Measurements from ENCODE around the gene LMBR1. TPM values are rescaled to one million over a fixed set of nuclear protein-coding genes. Genes with fewer than 3 reads are reported as not detected.
"Not testable (repeated sequence)": the region's sequence is repeated elsewhere in the genome, so short reads cannot be mapped to it uniquely, and the experiment has no call there.

LMBR1 gene
- total RNA-seq, 1 experiment from 2014 or later, result 105 TPM

GRCh38 chr7:156920076-156920475 is 27.1 kb upstream of the LMBR1 start:
- Mint-ChIP-seq H3K36me3 (ENCODE audit: insufficient read depth, unreplicated experiment) (no peaks in the 10 kb centered on the region), H3K27ac (ENCODE audit: low read depth, unreplicated experiment) (no peak overlapping the region), H3K27me3 (ENCODE audit: insufficient read depth, unreplicated experiment) (no peaks in the 10 kb centered on the region), H3K4me1 (ENCODE audit: insufficient read depth, unreplicated experiment) (no peaks in the 10 kb centered on the region), H3K9me3 (ENCODE audit: unreplicated experiment) (no peaks in the 10 kb centered on the region), H3K4me3 (ENCODE audit: unreplicated experiment) (no peak overlapping the region)
- ChIA-PET POLR2A (no interaction called here), CTCF (interaction anchor here (0.7 kb wide), 1 partner anchor 1812 kb away, joined by 3 read pairs; no protein-coding TSS in a partner anchor)
- TF ChIP-seq CTCF (IDR thresholded peaks at IDR 0.05; ENCODE audit: unreplicated experiment), result no peak
- intact Hi-C loops (cut with micrococcal nuclease), result no loop called here
- BruUV-seq (replicated peaks), result no TSS peak
- DNase-seq (ENCODE audit: unreplicated experiment), result no peak

- no peaks in the 10 kb centered on the region for H3K9me3 Mint-ChIP-seq (ENCODE audit: unreplicated experiment)
- no peak for DNase-seq (ENCODE audit: unreplicated experiment)
- no peak for TF ChIP-seq CTCF (IDR thresholded peaks at IDR 0.05; ENCODE audit: unreplicated experiment)
- no peaks in the 10 kb centered on the region for H3K36me3 Mint-ChIP-seq (ENCODE audit: insufficient read depth, unreplicated experiment)
- no peaks in the 10 kb centered on the region for H3K27me3 Mint-ChIP-seq (ENCODE audit: insufficient read depth, unreplicated experiment)
- H3K27ac Mint-ChIP-seq (ENCODE audit: low read depth, unreplicated experiment), result no peak overlapping the region
- POLR2A ChIA-PET, result no interaction called here
- BruUV-seq (replicated peaks), result no TSS peak
- no peaks in the 10 kb centered on the region for H3K4me1 Mint-ChIP-seq (ENCODE audit: insufficient read depth, unreplicated experiment)
- intact Hi-C loops (cut with micrococcal nuclease), result no loop called here
- no peak overlapping the region for H3K4me3 Mint-ChIP-seq (ENCODE audit: unreplicated experiment)
- CTCF ChIA-PET, result interaction anchor here (0.7 kb wide), 1 partner anchor 1812 kb away, joined by 3 read pairs; no protein-coding TSS in a partner anchor
These were observed 26.2 kb upstream of the LMBR1 start for GRCh38 chr7:156919132-156919713.

GRCh38 chr7:156918635-156919034 is 25.7 kb upstream of the LMBR1 start:
- TF ChIP-seq CTCF (IDR thresholded peaks at IDR 0.05; ENCODE audit: unreplicated experiment), result no peak
- Mint-ChIP-seq H3K27me3 (ENCODE audit: insufficient read depth, unreplicated experiment) (no peaks in the 10 kb centered on the region), H3K27ac (ENCODE audit: low read depth, unreplicated experiment) (no peak overlapping the region), H3K36me3 (ENCODE audit: insufficient read depth, unreplicated experiment) (no peaks in the 10 kb centered on the region), H3K4me3 (ENCODE audit: unreplicated experiment) (no peak overlapping the region), H3K4me1 (ENCODE audit: insufficient read depth, unreplicated experiment) (no peaks in the 10 kb centered on the region), H3K9me3 (ENCODE audit: unreplicated experiment) (no peaks in the 10 kb centered on the region)
- no TSS peak for BruUV-seq (replicated peaks)
- CTCF ChIA-PET, result no interaction called here
- DNase-seq (ENCODE audit: unreplicated experiment), result no peak
- intact Hi-C loops (cut with micrococcal nuclease), result no loop called here
- POLR2A ChIA-PET, result no interaction called here

- DNase-seq (ENCODE audit: unreplicated experiment); BruUV-seq (replicated peaks); H3K9me3 Mint-ChIP-seq (ENCODE audit: unreplicated experiment); H3K27ac Mint-ChIP-seq (ENCODE audit: low read depth, unreplicated experiment); POLR2A ChIA-PET; intact Hi-C loops (cut with micrococcal nuclease); H3K4me3 Mint-ChIP-seq (ENCODE audit: unreplicated experiment); CTCF ChIA-PET; H3K27me3 Mint-ChIP-seq (ENCODE audit: insufficient read depth, unreplicated experiment); H3K36me3 Mint-ChIP-seq (ENCODE audit: insufficient read depth, unreplicated experiment): not testable (repeated sequence)
- peaks cover 13% of the 10 kb centered on the region for H3K4me1 Mint-ChIP-seq (ENCODE audit: insufficient read depth, unreplicated experiment)
These were observed 16.7 kb upstream of the LMBR1 start for GRCh38 chr7:156909574-156910252.
